ENCODE results near the gene CFAP119.

Gene CFAP119

DNA sequence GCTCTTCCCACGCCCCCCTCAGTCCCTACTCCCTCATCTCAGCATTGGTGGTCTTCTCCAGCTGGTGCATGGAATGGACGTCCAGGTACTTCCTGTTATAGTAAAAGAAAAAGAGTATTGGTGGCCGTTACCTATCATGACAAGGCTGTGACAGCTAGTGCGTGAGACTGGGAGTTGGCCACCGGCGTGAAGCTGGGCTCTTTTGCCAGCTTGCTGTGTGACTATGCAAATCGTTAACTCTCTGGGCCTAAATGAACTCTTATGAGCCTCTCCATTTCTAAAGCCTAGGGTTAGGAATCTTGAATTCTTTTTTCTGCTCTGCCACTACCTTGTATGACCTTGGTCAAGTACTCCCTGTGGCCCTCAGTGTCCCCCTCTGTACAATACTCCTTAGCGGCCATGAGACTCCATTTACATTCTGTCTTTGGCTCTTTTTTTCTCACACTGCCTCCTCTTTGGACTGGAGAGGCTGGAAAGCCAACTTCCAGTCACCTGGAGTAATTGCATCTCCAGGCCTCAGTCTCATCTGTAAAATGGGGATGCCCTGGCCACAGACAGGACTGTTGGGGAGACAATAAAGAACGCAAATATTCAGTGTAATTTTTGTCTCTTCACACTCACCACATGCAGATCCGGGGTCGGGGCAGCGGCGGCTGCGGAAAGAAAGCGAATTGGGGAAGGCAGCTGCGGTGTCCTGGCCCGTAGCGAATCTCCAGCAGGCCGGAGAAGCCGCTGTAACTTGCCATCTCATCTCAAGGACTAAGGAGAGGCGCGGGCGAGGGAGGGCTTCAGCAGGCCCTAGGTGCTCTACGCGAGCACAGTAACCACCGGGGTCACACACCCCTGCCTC lies 1.1 kb downstream of the CFAP119 start:
- no peak for DNase-seq

DNA sequence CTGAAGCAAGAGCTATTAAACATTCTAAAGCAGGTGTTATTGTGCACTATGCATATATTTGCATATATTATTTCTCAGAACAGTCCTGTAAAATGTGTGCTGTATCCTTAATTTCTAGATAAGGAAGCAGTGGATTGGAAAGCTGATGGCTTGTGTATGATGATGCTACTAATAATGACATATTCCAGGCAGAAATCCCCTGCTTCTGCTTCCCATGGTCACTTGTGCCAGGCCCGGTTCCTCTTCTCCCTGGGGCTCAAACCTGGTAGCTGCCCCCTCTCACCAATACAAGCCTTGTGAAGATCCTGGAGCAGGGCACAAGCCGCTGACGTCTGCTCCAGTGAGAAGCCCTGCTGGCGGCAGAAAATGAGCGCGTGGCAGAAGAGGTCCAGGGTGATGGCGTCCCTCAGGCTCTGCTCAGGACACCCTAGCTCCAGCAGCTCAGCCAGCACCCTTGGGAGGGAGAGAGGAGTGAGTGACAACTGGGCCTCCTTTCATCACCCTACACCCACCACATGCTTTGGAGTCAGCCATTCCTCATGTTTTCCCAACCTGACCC lies 1.8 kb downstream of the CFAP119 start:
- no peak for DNase-seq

DNA sequence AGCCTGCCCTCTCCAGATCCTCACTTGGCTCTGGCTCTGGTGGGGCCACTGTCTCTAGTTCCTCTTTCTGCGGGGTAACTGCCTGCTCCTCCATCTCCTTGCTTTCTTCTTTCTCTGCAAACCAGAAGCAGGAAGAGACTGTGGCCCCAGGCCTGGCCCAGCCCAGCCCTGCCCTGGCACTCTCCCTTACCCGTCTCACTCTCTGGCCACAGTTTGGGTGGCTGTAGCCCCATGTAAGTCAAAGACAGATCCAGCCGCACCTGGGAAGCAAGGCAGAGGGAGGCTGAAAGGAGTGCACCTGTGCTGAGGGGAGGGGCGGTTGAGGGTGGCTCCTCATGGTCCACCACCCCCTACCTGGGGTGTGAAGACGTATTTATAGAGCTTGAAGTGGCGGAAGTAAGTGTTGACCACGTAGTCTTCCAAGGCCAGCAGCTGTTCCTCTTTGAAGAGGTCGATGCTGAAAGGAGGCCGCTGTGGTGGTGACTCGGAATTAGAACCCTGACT lies 2.8 kb downstream of the CFAP119 start:
- no peak for DNase-seq

DNA sequence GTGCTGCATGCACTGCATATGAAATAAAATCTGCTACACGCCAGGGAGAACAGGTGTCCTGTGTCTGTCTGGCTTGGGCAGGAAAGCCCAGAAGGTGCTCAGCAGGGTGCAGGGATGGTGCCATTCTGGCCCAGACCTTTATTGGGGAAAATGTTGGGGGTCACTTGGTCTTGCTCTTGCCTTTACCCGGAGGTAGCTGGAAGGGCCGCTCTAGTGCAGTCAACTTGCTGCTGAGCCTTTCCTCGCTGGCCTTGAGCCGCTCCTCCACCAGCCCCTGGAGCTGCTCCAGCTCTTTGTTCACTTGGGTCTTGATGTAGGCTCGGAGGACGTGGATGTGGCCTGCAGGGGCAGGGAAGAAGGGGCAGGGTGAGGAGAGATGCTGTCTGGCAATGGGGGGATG lies 4.5 kb downstream of the CFAP119 start:
- DNase-seq: no peak

DNA sequence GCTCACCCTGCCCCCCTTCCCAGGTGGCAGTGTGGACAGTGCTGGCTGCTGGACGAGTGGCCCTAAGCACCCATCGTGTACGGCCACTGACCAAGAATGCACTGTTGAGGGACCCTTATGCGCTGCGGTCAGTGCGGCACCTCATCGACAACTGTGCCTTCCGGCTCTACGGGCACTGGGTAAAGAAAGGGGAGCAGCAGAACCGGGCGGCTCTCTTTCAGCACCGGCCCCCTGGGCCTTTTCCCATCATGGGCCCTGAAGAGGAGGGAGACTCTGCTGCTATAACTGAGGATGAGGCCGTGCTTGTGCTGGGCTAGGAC lies 5.1 kb downstream of the CFAP119 start:
- DNase-seq: no peak

DNA sequence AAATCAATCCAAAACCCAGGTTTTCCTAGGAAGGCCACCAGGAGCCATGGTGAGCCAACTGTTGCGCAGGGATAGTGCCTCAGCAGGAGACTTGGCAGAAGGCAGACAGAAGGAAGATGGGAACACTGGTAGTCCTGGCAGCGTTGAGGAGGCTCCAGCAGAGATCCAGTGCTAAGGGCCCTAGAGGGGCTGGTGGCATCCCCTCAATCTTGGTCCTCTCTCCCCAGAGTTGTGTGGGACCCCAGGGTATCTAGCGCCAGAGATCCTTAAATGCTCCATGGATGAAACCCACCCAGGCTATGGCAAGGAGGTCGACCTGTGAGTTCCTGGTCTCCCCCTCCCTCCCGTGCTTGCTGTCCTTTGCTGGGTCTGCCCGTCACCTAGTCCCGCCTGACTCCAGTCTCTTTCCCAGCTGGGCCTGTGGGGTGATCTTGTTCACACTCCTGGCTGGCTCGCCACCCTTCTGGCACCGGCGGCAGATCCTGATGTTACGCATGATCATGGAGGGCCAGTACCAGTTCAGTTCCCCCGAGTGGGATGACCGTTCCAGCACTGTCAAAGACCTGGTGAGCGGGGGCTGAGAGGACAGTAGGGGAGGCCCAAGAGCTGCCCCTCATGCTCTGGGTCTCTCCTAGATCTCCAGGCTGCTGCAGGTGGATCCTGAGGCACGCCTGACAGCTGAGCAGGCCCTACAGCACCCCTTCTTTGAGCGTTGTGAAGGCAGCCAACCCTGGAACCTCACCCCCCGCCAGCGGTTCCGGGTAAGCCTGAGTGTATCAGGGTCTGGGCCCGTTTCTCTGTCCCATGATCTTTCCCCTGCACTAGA lies 5.7 kb downstream of the CFAP119 start:
- no peak for DNase-seq

DNA sequence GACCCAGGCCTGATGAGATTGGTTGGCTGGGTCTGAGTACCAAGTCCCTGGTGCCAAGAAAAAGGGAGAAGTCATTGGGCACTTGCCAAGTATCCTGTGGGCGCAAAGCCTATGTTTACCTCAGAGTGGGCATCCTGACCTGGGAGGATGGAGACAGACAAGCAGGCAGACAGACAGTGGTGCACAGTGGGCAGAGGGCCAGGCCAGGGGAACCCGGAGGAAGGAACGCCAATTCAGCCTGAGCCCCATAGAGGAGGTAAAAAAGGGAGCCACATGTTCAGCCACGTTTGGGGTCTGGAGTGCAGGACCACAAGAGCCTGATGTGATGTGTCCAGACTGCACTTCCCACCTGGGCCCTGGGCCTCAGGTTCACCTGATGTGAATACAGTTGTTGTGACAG lies 8.3 kb downstream of the CFAP119 start:
- no peak for DNase-seq

DNA sequence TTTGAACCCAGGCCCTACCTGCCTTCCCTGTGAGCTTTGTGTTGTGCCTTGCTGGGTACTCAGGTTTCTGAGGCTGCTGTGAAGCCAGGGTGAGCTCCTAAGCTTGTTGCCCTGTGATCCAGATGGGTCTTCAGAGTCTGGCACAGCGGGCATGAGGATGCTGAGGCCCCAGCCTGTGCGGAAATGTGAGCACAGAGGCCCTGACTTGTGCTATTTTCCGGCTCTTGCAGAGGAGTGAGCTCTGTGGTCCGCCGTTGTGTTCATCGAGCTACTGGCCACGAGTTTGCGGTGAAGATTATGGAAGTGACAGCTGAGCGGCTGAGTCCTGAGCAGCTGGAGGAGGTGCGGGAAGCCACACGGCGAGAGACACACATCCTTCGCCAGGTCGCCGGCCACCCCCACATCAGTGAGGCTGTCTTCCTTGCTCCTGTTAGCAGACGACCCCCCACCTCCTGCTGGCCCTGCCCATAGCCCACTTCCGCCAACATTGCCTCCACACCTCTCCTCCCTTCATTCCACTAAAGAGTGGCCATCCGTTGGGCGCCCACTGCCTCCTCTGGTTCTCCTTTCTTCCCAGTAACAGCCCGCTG lies 10.9 kb downstream of the CFAP119 start:
- no peak for DNase-seq

DNA sequence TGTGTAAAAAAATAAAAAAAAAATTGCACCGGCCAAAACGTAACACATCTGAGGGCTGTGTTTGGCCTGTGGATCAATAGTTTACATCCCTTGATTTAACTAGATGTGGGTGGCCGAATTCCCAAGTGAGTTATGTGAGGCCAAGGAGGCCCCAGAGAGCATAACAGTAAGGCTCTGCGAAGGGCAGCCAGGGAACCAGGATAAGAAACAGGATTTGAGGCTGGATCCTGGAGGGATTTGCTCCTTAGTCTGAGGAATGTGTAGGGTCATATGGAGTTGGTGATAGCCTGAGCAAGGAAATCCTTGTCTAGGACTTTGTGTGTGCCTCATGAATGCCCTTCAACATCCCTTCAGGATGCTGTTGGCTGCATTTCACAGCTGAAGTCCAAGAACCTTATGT lies 11.7 kb downstream of the CFAP119 start:
- DNase-seq: no peak

DNA sequence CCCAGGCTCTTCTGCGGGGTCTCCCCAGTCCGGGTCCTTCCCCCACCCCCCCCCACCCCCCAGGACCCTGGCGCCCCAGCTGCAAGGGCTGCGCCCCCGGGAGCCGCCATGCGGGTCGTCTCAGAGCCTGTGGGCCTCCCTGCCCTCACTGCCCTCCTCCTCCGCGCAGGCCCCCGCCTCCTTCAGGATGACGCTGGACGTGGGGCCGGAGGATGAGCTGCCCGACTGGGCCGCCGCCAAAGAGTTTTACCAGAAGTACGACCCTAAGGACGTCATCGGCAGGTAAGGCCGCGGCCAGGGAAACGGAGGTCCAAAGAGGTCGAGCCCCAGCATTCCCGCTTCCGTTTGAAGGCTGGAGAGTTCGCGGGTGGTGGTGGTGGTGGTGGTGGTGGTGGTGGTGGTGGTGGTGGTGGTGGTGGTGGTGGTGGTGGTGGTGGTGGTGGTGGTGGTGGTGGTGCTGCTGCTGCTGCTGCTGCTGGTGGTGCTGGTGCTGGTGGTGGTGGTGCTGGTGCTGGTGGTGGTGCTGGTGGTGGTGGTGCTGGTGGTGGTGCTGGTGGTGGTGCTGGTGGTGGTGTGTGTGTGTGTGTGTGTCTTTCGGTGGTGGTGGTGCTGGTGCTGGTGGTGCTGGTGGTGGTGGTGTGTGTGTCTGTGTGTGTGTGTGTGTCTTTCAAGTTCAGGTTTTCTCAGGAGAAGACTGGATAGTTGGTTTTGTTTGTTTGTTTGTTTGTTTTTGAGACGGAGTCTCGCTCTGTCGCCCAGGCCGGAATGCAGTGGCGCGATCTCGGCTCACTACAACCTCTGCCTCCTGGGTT lies 13.0 kb downstream of the CFAP119 start:
- DNase-seq: no peak

DNA sequence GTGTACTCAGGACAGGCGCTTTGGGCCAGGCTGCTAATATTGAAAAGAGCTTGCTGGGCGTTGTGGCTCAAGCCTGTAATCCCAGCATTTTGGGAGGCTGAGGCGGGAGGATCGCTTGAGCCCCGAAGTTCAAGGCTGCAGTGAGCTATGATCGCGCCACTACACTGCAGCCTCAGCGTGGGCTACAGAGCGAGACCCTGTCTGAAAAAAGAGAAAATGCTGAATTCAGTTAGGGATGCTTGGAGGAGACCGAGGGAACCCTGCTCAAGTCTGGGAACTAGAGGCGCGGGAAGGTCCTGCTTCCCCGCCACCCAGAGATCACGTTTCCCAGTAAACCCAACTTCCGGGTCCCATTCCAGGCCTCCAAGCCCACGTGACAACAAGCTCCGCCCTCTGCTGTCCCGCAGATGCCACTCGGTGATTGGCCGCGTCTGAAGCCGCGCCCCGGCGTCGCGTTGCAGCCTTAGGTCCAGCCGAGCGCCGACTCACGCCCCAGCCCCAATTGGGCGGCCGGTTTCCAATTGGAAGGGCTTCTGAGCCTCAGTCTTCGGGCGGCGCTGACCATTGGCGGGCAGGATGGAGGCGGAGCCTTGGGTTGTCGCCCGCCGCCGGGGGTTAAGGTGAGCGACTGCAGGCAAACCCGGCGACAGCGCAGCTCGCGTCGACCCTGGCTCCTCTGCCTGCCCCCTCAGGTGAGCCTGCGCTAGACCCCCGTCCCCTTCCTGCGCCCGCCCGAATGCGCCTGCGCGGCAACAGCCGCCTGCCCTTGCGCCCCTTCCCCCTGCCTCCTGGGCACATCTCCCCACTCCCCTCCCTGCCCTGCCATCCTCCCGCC lies 13.8 kb downstream of the CFAP119 start, which contains the start of gene PHKG2:
TSS of gene PHKG2 (plus strand) at position 627 of the 835 bp plus-strand sequence. CDS start 396 bp downstream, outside the sequence.
- peak; percentile 98 for DNase-seq

DNA sequence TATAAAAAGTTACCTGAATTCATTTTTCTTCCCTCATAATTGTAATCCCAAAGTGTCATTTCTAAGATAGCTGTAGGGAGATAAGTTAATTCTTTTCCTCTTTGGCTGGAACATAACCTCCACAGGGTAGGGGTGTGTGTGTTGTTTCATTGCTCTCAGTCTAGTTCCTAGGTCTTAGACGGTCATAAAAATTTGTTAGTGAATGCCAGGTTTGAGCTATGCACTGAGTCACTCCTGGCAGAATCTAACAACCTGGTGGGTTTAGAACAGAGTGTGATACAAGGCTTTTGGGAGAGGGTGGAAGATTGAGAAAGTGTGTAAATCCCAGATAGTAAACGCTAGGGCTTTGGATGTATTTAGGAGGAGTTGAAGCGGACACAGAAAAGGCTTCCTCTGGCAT lies 14.5 kb downstream of the CFAP119 start:
- no peak for DNase-seq

DNA sequence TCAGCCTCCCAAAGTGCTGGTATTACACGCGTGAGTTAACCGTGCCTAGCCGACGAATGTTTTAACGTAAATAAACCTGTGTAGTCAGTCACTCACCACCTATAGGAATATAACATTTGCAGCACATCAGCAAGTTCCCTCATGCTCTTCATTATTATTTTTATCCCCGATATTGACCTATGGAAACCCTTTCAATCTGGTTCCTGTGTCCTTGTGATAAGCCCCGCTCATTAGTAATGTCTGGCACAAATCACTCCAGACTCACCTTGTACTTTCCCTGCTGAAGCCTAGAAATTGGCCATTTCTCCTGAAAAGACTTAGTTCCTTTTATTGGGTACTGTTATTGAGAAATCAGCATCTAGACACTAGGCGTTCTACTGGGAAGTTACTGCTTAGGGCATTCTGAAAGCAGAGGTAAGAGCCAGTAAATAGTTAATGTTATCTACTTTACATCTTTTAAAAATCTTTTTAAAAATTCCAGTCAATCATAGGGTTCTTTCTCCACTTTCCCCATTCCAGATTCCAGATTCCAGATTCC lies 15.2 kb downstream of the CFAP119 start:
- DNase-seq: no peak

DNA sequence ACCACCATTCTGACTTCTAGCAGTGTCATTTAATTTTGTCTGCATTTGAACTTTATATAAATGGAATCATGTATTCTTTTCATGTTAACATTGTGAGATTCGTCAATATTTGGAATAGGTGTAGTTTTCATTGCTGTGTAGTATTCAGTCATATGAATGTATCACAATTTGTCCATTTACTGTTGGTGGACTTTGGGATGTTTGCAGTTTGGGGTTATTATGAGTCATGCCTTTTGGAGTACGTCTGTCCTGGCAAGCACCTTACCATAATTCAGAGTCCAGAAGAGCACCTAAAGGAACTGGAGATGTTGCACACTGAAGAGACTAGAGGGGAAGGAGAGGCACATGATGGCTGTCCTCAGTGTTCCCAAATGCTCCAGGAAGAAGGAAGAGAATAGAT lies 16.8 kb downstream of the CFAP119 start:
- DNase-seq: no peak

DNA sequence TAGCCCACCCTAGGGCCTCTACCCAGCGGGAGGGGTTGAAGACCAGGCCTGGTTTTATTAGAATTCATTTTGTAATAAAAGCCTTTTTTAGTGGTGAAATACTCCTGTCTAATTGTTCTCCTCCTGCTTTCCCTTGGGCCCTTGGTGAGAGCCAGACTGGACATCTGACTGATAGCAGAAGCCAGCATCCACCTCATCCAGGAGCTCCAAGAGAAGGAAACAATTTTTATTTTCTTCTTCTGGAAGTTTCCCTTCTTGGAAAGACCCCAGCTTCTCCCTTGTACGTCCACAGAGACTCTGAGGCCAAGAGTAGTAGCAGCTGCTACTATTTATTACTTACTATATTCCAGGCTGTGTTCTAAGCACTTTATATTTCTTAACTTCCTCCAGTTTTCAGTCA lies 17.7 kb downstream of the CFAP119 start:
- no peak for DNase-seq

DNA sequence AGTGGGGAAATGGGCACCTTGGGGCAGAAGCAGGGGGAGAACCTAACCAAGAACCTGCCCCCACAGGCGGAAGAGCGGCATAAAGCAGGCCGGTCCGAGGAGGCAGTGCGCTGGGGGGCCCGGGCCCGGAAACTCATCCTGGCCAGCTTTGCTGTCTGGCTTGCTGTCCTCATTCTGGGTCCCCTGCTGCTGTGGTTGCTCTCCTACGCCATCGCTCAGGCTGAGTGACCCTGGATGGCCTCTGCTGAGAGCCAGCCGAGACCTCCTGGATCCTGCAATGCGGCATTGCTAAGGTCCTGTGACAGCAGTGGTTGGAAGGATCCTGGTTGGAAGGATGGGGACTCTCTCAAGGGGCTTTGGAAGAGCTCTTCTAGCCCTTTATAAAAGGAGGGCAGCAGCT lies 18.1 kb downstream of the CFAP119 start:
- DNase-seq: no peak

DNA sequence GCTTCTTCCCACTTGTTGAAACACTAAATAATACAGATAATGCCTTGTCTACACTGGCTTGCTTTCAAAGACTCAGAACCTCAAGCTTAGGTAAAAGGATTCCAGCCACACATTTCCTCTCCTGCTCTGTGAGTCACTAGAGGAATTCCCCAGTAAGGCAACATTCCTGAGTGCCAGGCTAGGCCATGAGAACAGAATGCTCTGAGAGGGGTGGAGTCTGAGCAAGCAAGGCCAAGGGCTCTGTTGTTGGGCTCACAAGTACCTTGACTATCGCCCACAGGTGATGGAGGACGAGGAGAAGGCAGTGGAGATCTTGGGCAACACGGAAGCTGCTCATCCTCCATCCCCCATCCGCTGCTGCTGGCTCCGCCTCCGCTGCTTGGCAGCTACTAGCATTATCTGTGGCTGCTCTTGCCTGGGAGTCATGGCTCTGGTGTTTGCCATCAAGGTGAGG lies 20.4 kb downstream of the CFAP119 start:
- DNase-seq: no peak

DNA sequence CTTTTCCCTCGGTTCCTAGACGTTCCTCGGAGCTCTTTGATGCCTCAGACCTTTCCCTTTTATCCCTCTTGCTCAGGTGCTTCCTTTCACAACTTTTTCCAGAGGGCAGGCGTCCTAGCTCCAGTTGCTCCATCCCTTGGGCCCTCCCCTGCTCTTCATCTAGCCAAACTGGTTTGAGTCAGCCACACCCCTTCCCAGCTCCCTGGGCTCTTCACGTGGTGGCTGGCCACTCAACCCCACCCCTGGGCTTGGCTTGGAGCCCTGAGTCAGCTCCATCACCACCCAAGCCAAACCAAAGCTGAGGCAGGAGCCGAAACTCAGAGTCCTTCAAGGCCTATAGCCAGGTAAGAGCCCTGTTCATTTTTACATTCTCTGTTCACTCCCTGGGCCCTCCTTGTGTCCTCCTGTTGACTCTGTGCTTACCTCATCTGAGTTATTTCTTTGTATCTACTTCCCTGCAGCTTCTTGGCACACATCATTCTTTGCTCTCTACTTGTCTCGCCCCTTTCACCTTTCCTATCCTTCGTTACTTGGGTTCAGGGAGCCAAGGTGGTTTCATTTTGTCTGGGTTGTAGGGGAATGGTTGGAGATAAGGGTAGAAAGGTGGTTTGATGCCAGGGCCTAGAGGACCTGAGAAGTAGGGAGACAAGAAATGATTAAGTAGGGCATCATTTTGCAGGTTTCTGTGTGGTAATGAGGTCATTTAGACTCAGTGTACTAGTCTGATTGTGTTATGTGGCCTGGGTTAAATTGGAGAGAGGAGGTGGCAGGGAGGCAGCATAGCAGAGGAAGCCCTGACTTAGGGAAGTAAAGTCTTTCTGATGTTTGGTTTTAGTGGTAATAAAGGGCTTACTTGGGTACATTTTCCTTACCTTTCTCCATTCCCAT lies 21.3 kb downstream of the CFAP119 start:
- DNase-seq: peak; percentile 16

DNA sequence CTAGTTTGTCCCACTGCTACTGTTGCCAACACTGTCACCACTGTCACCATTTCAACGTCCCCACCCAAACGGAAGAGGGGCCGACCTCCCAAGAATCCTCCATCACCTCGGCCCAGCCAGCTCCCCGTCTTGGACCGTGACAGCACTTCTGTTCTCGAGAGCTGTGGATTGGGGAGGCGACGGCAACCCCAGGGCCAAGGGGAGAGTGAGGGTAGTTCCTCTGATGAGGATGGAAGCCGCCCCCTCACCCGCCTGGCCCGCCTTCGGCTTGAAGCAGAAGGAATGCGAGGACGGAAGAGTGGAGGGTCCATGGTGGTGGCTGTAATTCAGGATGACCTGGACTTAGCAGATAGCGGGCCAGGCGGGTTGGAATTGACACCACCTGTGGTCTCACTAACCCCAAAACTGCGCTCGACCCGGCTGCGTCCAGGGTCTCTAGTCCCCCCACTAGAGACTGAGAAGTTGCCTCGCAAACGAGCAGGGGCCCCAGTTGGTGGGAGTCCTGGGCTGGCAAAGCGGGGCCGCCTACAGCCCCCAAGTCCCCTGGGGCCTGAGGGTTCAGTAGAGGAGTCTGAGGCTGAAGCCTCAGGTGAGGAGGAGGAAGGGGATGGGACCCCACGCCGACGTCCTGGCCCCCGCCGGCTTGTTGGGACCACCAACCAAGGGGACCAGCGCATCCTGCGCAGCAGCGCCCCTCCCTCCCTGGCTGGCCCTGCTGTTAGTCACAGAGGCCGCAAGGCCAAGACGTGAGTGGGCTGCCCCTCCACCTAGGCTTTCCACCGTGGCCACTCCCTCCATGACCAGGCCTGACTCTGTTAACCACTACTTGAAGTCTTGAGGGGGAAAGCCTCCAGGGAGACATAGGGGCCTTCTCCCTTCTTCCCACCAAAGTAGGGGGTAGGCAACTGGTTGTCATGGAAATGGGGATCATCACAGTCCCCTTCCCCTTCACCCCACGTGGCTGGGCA lies 22.6 kb downstream of the CFAP119 start:
- no peak for DNase-seq
